Astrocyte (in vitro differentiated cells and primary cell): ENCODE data around the gene PDIA5. TPM values are rescaled to one million over a fixed set of nuclear protein-coding genes. Genes with fewer than 3 reads are reported as not detected.

Experiments
- DNase-seq: peaks from one replicate; pipeline ENCODE4 v3.0.0-alpha.2; 2010; ENCODE audit warnings: low read depth
- FAIRE-seq: peaks from 2 replicates; lab custom pipeline; 2011; peaks lifted over from hg19 to GRCh38; lab: Jason Lieb, UNC
- H2AFZ ChIP-seq: 2 replicates; pipeline ENCODE4 v1.6.0; 2012; ENCODE audit warnings: low read depth, low read length, inconsistent platforms
- H3K27ac ChIP-seq: 2 replicates; pipeline ENCODE4 v1.5.1; 2011; ENCODE audit warnings: low read depth, low read length, inconsistent platforms
- H3K27me3 ChIP-seq: 2 replicates; pipeline ENCODE4 v1.6.0; 2011; ENCODE audit warnings: low read length, inconsistent platforms; ENCODE audit not compliant: insufficient read depth
- H3K36me3 ChIP-seq: 2 replicates; pipeline ENCODE4 v1.5.1; 2011; ENCODE audit warnings: low read length, inconsistent platforms; ENCODE audit not compliant: insufficient read depth
- H3K4me1 ChIP-seq: 2 replicates; pipeline ENCODE4 v1.5.1; 2011; ENCODE audit warnings: low read length, inconsistent platforms; ENCODE audit not compliant: insufficient read depth
- H3K4me2 ChIP-seq: 2 replicates; pipeline ENCODE4 v1.6.0; 2012; ENCODE audit warnings: low read length, inconsistent platforms
- H3K4me3 ChIP-seq: 2 replicates; pipeline ENCODE4 v1.5.1; 2011; ENCODE audit warnings: low read depth, mild to moderate bottlenecking, low read length, inconsistent platforms; ENCODE audit not compliant: insufficient read depth
- H3K79me2 ChIP-seq: 2 replicates; pipeline ENCODE4 v1.6.0; 2012; ENCODE audit warnings: mild to moderate bottlenecking, low read length, inconsistent platforms; ENCODE audit not compliant: insufficient read depth
- H3K9ac ChIP-seq: 2 replicates; pipeline ENCODE4 v1.6.0; 2012; ENCODE audit warnings: mild to moderate bottlenecking, low read length, inconsistent platforms
- H3K9me3 ChIP-seq: 2 replicates; pipeline ENCODE4 v1.5.1; 2012; ENCODE audit warnings: low read depth, mild to moderate bottlenecking, low read length, inconsistent platforms; ENCODE audit not compliant: insufficient read depth
- H4K20me1 ChIP-seq: 2 replicates; pipeline ENCODE4 v1.6.0; 2012; ENCODE audit warnings: low read length, inconsistent platforms; ENCODE audit not compliant: insufficient read depth
- H3K27ac Mint-ChIP-seq: one replicate; pipeline ENCODE4 v1.8.0; 2021; ENCODE audit warnings: mild to moderate bottlenecking, mixed read lengths; ENCODE audit not compliant: unreplicated experiment
- H3K27me3 Mint-ChIP-seq: one replicate; pipeline ENCODE4 v1.8.0; 2021; ENCODE audit warnings: low read depth, mixed read lengths; ENCODE audit not compliant: unreplicated experiment
- H3K36me3 Mint-ChIP-seq: one replicate; pipeline ENCODE4 v1.8.0; 2021; ENCODE audit warnings: low read depth, mixed read lengths; ENCODE audit not compliant: unreplicated experiment
- H3K4me1 Mint-ChIP-seq: one replicate; pipeline ENCODE4 v1.8.0; 2021; ENCODE audit warnings: low read depth, mixed read lengths; ENCODE audit not compliant: unreplicated experiment
- H3K4me3 Mint-ChIP-seq: one replicate; pipeline ENCODE4 v1.8.0; 2021; ENCODE audit warnings: mild to moderate bottlenecking, moderate library complexity, mixed read lengths; ENCODE audit not compliant: unreplicated experiment
- H3K9me3 Mint-ChIP-seq: one replicate; pipeline ENCODE4 v1.8.0; 2021; ENCODE audit warnings: mild to moderate bottlenecking, mixed read lengths; ENCODE audit not compliant: unreplicated experiment
- CTCF ChIP-seq: IDR thresholded peaks from 2 replicates; pipeline ENCODE4 v1.5.1; 2011; ENCODE audit warnings: low read depth, mild to moderate bottlenecking, inconsistent platforms, low read length, moderate library complexity; ENCODE audit not compliant: insufficient read depth
- EZH2 ChIP-seq: IDR thresholded peaks from 2 replicates; pipeline ENCODE4 v1.6.1; 2012; ENCODE audit warnings: mild to moderate bottlenecking, low read length, inconsistent platforms; ENCODE audit not compliant: insufficient read depth
- total RNA-seq: library from RNA; stranded (reverse); gene quantifications from 2 replicates; pipeline ENCODE4 v1.2.1, GENCODE V29; 2021

Gene PDIA5
- total RNA-seq, 1 donor from 2014 or later = 77.5 TPM

GRCh38 chr3:123139522-123139921 lies 72.7 kb downstream of the PDIA5 start:
- Mint-ChIP-seq H3K4me3 (no peak overlapping the region), H3K27ac (no peak overlapping the region), H3K27me3 (no peaks in the 10 kb centered on the region), H3K4me1 (peaks cover 11% of the 10 kb centered on the region), H3K9me3 (no peaks in the 10 kb centered on the region), H3K36me3 (peaks cover 19% of the 10 kb centered on the region)
- TF ChIP-seq EZH2 (no peak), CTCF (no peak)
- FAIRE-seq (no peak), DNase-seq (no peak)
- Histone ChIP-seq H3K27ac (no peak overlapping the region), H3K79me2 (no peaks in the 10 kb centered on the region), H4K20me1 (peaks cover 48% of the 10 kb centered on the region), H3K9me3 (no peaks in the 10 kb centered on the region), H3K4me3 (no peak overlapping the region), H3K36me3 (peaks cover 6% of the 10 kb centered on the region), H3K27me3 (no peaks in the 10 kb centered on the region), H3K4me1 (peaks cover 8% of the 10 kb centered on the region), H2AFZ (no peak overlapping the region), H3K4me2 (no peak overlapping the region), H3K9ac (no peak overlapping the region)

- H3K4me1 ChIP-seq = peaks cover 8% of the 10 kb centered on the region
- no peak overlapping the region for H3K27ac Mint-ChIP-seq
- H3K36me3 Mint-ChIP-seq = peaks cover 16% of the 10 kb centered on the region
Observed at GRCh38 chr3:123140550-123140949, 73.7 kb downstream of the PDIA5 start.

More at GRCh38 chr3:123140550-123140949, 73.7 kb downstream of the PDIA5 start:
- H3K79me2 ChIP-seq = no peaks in the 10 kb centered on the region
- Mint-ChIP-seq H3K4me1 (peaks cover 11% of the 10 kb centered on the region), H3K4me3 (no peak overlapping the region), H3K27me3 (no peaks in the 10 kb centered on the region), H3K9me3 (no peaks in the 10 kb centered on the region)
- no peaks in the 10 kb centered on the region for H3K27me3 ChIP-seq
- H3K4me3 ChIP-seq = no peak overlapping the region
- no peak overlapping the region for H3K27ac ChIP-seq
- H3K9me3 ChIP-seq = no peaks in the 10 kb centered on the region
- TF ChIP-seq CTCF (no peak), EZH2 (no peak)
- no peak for DNase-seq
- no peak overlapping the region for H2AFZ ChIP-seq
- H3K9ac ChIP-seq = no peak overlapping the region
- peaks cover 7% of the 10 kb centered on the region for H3K36me3 ChIP-seq
- no peak for FAIRE-seq
- no peak overlapping the region for H3K4me2 ChIP-seq
- peaks cover 57% of the 10 kb centered on the region for H4K20me1 ChIP-seq
